ENCODE results near the gene KRT7. TPM values are rescaled to one million over a fixed set of nuclear protein-coding genes. Genes with fewer than 3 reads are reported as not detected.

Gene KRT7
- total and polyA plus RNA-seq, 9 of the 15 experiments (the other 6 are each of a cell fraction or from before 2014, with no cell fraction given), result 1.4 TPM; not detected in 8

DNA sequence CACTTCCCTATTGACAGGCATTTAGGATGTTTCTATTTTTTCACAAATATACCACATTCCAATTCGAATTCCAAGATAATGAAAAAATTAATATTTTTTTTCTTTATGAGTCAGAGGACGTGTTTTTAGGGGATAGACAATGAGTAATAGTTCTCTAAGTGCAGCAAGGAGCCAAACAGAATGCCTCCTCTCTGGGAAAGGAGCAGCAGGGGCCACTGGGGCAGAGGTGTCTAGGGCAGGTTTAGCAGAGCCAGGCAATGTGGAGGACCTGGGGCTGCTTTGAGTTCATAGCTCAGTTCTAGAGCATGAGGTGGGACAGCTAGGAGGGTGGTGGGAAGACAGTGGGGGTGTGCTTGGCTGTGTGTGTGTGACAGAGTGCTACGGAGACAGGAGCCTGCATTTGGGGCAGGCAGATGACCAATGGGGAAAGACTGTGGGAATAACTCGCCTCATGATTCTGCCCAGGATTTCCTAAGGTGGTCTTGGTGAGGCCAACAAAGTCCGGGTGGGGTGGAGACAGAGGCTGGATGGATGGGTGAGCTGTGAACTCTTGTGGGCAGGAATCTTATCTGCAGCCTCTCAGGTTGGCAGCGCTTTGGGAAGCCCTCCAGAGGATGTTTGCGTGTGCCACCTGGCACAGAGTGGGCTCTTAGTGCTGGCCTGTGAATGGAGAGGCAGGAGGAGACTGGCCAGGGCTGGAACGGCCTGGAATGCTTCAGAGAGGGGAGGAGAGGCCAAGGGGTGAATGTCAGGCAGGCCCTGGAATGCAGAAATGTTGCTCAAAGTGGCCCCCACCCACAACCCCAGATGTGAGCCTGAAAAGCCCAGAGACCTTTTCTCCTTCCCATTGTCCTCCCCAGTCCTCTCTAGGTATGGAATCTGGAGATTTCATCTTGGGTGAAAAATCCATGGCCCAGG, 2.4 kb upstream of the KRT7 start:
- CTCF ChIA-PET (ENCODE audit: low intra/inter-chr PET ratio), result no interaction called here
- Histone ChIP-seq H3K27me3 (ENCODE audit: control insufficient read depth in 2 of 2, insufficient read depth in 2 of 2, low read length in 2 of 2) (peaks cover 2 to 45% of the 10 kb centered on the region in 2 experiments; a peak in 4 of 5 replicates), H3K9ac (ENCODE audit: insufficient read depth in 1 of 2, low read depth in 2 of 2, low read length in 2 of 2) (no peak overlapping the region), H3K36me3 (ENCODE audit: control insufficient read depth, insufficient read depth, low read length) (no peaks in the 10 kb centered on the region), H2AFZ (ENCODE audit: low read depth, low read length) (no peak overlapping the region), H3K4me2 (ENCODE audit: insufficient read depth, low read length) (no peak overlapping the region), H3K9me1 (ENCODE audit: control insufficient read depth, insufficient read depth, low read length) (no peaks in the 10 kb centered on the region), H4K20me1 (replicated peaks; ENCODE audit: control insufficient read depth, insufficient read depth, low read length) (peaks cover 8% of the 10 kb centered on the region), H3K4me3 (no peak overlapping the region), H3K79me2 (ENCODE audit: control insufficient read depth, insufficient read depth, low read length) (no peaks in the 10 kb centered on the region), H3K9me3 (replicated peaks; ENCODE audit: control insufficient read depth, insufficient read depth, low read depth, low read length) (no peaks in the 10 kb centered on the region), H3K4me1 (replicated peaks in 1 of 2; ENCODE audit: control insufficient read depth in 2 of 2, insufficient read depth in 2 of 2, low read length in 2 of 2) (no peaks in the 10 kb centered on the region), H3K27ac (ENCODE audit: extremely low read depth, low read depth, low read length) (no peak overlapping the region)
- 2% methylated on average over 7 of the region's 8 CpGs for WGBS (ENCODE audit: insufficient coverage, low coverage, missing lambda C conversion rate)
- no TSS peak for BruUV-seq (replicated peaks)
- intact Hi-C loops (cut with micrococcal nuclease), result no loop called here
- POLR2A ChIA-PET, result no interaction called here
- TF ChIP-seq ZBED1 (IDR thresholded peaks at IDR 0.05) (no peak), FOXM1 (IDR thresholded peaks at IDR 0.05; ENCODE audit: low read depth) (no peak), FOXM1 (CRISPR knock-in tag; IDR thresholded peaks at IDR 0.05; ENCODE audit: low read depth) (no peak), NEUROD1 (IDR thresholded peaks at IDR 0.05; ENCODE audit: borderline replicate concordance, low read depth, low read length, partially characterized antibody) (no peak), SRSF3 (IDR thresholded peaks at IDR 0.05; ENCODE audit: insufficient read depth, low read length) (no peak), PHF21A (IDR thresholded peaks at IDR 0.05; ENCODE audit: borderline replicate concordance, low read depth) (no peak), KLF16 (IDR thresholded peaks at IDR 0.05) (no peak), ZBTB7A (IDR thresholded peaks at IDR 0.05; ENCODE audit: borderline replicate concordance, control insufficient read depth, low read depth, low read length) (no peak), SMARCA5 (IDR thresholded peaks at IDR 0.05) (no peak), MTA3 (IDR thresholded peaks at IDR 0.05; ENCODE audit: borderline replicate concordance) (no peak), HLTF (IDR thresholded peaks at IDR 0.05) (no peak), ETV5 (CRISPR knock-in tag; IDR thresholded peaks at IDR 0.05; ENCODE audit: low read depth) (no peak), XRCC3 (IDR thresholded peaks at IDR 0.05) (no peak)
- TF ChIP-seq, protein P1, sequence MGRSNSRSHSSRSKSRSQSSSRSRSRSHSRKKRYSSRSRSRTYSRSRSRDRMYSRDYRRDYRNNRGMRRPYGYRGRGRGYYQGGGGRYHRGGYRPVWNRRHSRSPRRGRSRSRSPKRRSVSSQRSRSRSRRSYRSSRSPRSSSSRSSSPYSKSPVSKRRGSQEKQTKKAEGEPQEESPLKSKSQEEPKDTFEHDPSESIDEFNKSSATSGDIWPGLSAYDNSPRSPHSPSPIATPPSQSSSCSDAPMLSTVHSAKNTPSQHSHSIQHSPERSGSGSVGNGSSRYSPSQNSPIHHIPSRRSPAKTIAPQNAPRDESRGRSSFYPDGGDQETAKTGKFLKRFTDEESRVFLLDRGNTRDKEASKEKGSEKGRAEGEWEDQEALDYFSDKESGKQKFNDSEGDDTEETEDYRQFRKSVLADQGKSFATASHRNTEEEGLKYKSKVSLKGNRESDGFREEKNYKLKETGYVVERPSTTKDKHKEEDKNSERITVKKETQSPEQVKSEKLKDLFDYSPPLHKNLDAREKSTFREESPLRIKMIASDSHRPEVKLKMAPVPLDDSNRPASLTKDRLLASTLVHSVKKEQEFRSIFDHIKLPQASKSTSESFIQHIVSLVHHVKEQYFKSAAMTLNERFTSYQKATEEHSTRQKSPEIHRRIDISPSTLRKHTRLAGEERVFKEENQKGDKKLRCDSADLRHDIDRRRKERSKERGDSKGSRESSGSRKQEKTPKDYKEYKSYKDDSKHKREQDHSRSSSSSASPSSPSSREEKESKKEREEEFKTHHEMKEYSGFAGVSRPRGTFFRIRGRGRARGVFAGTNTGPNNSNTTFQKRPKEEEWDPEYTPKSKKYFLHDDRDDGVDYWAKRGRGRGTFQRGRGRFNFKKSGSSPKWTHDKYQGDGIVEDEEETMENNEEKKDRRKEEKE (IDR thresholded peaks at IDR 0.05; ENCODE audit: borderline replicate concordance in 1 of 2, control insufficient read depth in 1 of 2, low read depth in 2 of 2, low read length in 1 of 2), result no peak
- TF ChIP-seq, protein P2, sequence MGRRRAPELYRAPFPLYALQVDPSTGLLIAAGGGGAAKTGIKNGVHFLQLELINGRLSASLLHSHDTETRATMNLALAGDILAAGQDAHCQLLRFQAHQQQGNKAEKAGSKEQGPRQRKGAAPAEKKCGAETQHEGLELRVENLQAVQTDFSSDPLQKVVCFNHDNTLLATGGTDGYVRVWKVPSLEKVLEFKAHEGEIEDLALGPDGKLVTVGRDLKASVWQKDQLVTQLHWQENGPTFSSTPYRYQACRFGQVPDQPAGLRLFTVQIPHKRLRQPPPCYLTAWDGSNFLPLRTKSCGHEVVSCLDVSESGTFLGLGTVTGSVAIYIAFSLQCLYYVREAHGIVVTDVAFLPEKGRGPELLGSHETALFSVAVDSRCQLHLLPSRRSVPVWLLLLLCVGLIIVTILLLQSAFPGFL (CRISPR knock-in tag; IDR thresholded peaks at IDR 0.05), result no peak
- TF ChIP-seq, protein P3, sequence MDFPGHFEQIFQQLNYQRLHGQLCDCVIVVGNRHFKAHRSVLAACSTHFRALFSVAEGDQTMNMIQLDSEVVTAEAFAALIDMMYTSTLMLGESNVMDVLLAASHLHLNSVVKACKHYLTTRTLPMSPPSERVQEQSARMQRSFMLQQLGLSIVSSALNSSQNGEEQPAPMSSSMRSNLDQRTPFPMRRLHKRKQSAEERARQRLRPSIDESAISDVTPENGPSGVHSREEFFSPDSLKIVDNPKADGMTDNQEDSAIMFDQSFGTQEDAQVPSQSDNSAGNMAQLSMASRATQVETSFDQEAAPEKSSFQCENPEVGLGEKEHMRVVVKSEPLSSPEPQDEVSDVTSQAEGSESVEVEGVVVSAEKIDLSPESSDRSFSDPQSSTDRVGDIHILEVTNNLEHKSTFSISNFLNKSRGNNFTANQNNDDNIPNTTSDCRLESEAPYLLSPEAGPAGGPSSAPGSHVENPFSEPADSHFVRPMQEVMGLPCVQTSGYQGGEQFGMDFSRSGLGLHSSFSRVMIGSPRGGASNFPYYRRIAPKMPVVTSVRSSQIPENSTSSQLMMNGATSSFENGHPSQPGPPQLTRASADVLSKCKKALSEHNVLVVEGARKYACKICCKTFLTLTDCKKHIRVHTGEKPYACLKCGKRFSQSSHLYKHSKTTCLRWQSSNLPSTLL (IDR thresholded peaks at IDR 0.05), result no peak
- in situ Hi-C loops (cut with MboI), result no loop called here
- FAIRE-seq, result no peak
- no peak for DNase-seq (ENCODE audit: extremely low read depth in 1 of 4, low spot score in 3 of 4)
- ATAC-seq, result no peak

Measured in K562 (cell line).